Muscle of arm (tissue), 12 donors: Measurements from ENCODE around the gene RRP36. TPM values are rescaled to one million over a fixed set of nuclear protein-coding genes. Genes with fewer than 3 reads are reported as not detected.
"Not testable (repeated sequence)": the region's sequence is repeated elsewhere in the genome, so short reads cannot be mapped to it uniquely, and the experiment has no call there.

Experiments
- DNase-seq: peaks from one replicate; pipeline ENCODE4 v3.0.0-alpha.2; 2013
- polyA plus RNA-seq, 12 donors: library from polyadenylated mRNA; unstranded; fragments of 120-200 nt; gene quantifications; one replicate each; pipeline ENCODE4 v1.2.1, GENCODE V29; 2013; ENCODE audit not compliant: insufficient read length in 12 of 12

RRP36 gene
- polyA plus RNA-seq, 12 donors: 27.3 to 53.6 (median 47.8) TPM; not detected in 1

DNA sequence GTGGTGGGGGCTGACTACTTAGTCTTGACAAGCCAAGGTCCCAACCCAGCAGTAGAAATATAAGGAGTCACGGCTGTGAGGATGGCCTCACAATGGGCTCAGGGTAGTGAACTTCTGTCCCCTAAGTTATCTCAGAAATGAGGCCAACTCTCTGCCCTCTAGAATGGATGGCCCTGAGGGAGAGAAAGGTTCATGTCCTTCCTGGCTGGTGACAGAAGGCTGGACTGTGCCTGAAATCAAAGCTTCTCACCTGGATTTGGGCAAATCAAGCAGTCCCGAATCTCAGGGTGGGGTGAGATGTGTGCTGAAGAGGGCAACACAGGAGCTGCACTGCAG is 12.7 kb downstream of the RRP36 start:
- no peak for DNase-seq

DNA sequence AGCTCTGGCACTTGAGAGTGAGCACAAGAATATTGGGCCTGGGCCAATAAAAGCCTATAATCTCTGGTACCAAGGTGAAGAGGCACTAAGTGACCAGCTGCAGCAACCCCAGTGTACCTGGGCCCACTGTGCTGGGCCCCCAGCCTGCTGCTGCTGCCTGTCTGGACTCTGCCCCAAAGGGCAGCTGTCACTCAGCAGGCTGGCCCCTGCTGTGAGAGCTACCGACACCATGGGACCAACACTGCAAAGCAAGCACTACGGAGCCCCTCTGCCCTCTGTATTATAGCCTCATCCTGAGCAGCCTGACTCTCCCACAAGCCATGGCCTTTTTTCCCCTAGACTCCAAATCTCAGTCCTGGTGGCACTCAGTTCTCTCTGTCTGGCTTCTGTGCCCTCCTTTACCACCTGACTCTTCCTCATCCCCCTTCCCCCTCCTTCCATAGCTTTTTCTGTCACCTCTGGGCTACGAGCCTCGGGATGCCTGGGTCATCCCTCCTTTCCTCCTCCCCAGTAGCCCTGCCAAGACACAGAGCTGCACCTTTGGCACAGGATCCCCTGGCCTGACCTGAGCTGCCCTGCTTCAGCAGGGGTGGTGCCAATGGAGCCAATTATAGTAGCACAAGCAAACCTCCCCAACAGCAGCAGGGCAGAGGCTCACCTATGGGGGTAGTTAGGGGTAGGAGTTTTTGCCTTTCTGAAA is 14.2 kb downstream of the RRP36 start:
- no peak for DNase-seq

DNA sequence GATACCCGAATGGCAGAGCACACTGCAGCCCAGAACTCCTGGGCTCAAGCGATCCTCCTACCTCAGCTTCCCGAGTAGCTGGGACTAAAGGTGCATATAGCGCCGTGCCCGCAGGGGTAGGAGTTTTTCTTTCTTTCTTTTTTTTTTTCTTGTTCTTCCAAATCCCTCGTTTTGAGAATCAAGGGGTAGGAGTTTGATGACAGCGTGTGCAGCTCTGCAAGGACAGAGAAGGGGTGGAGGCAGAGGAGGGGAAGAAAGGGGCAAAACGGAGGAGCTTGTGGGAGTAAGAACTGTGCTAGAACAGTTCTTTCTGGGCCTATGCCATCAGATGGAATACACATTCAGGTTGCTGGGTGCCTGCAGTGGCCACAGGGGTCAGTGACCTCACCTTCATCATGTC is 15.3 kb downstream of the RRP36 start:
- no peak for DNase-seq

DNA sequence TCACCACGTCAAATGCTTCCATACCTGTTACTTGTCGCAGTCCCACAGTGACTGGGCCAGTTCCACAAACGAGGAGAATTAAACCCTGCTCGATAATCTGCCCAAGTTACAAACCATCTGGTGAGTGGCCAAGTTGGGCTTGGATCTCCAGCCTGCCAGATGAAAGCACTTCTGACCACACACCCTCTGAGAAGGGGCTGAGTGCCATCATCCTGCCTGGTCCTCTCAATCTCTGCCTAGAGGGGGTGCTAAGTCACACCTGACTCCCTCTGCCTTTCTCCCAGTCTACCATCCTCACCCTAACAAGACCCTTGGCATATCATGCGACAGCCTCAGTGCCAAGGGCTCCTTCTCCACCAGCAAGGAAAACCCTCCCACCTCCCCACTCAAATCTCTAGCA is 15.8 kb downstream of the RRP36 start:
- DNase-seq: no peak

DNA sequence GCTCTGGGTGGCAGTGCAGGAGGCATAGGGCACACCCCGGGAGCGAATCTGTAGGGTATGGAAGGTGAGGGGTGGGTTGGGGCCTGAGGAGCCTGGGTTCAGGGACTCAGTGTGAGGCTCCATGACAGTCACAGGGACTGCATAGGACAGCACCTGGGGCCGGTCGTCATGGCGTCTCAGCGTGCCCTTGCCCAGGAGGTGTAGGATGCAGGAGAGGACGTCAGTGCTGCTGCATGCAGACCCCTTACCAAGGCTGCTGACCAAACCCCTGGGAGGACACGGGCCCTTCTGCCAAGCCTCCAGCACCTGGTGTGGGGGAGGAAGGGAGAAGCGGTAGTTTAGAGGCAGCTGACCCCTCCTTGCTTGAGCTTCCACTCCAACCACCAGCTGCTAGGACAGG is 16.3 kb downstream of the RRP36 start:
- DNase-seq: no peak

DNA sequence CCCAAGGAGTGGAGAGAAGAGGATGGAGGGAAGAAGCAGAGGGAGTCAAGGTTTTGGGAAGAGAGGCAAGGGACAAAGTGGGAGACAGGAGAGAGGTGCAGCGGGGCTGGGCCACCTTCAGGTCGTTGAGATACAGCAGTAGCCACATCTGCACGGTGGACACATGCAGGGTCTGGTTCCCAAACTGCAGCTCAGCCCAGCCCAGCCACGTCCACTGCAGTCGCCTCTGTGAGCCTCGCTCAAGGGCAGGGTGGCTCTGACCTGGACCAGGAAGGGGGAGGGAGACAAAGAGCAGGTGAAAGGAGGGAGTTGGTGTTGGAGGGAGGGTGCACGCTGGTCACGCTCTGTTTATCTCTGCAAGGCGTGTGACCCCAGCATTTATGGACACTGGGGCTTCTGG is 17.3 kb downstream of the RRP36 start:
- no peak for DNase-seq

DNA sequence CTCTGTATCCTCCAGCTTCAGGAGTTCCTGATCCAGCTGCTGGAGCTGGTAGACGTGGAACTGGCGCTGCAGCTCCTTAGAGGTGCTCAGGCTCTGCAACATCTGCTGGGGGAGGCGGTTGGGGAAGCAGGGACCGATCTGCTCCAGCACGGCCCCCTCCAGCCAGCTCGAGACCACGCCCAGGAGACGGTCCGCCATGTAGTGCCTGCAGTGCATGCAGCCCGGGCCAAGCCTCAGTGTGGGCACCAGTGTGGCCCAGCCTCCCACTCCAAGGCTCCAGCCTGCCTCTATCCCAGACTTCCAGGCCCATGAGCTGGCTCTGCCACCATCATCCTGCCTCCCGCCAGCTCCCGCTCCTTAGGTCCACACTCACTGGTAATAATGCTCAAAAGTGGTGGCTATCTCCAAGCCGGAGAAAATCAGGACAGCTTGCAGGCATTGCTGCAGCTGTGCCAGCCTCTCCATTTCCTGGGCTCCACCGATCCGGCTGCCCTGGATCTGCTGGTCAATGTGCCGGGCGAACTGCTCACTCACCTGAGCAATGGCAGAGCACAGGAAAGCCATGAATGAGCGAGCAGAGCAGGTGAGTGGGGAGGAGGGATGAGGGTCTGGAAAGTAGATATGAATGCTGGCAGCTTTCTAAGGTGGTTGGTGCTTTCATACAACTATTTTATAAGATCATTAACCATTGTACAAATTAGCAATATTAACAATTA is 19.3 kb downstream of the RRP36 start:
- no peak for DNase-seq

DNA sequence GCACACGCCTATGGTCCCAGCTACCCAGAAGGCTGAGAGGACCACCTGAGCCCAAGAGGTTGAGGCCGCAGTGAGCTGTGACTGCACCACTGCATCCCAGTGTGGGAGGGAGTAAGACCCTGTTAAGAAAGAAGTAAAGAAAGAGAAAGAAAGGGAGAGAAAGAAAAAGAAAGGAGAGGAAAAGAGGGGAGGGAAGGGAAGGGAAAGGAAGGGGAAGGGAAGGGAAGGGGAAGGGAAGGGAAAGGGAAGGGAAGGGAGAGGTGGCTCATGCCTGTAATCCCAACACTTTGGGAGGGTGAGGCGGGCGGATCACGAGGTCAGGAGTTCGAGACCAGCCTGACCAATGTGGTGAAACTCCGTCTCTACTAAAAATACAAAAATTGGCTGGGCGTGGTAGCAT is 20.1 kb downstream of the RRP36 start:
- DNase-seq: not testable (repeated sequence)

DNA sequence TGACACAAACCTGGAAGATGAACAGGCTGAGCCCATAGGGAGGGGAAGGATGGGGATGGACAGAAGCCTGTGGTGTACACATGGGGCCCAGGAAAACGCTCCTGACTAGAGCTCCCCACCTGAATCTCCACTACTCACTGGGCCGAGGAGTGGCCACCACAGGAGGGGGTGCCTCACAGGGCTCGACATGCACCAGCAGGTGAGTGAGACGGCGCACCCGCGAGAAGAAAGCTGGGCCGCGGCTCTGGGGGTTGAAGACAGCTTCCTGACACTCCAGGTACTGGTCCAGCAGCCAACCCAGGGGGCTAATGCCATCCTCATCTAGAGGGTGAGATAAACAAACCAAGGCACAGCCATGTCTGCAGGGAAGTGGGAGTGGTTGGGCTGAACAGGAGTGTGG is 21.9 kb downstream of the RRP36 start:
- DNase-seq: no peak

DNA sequence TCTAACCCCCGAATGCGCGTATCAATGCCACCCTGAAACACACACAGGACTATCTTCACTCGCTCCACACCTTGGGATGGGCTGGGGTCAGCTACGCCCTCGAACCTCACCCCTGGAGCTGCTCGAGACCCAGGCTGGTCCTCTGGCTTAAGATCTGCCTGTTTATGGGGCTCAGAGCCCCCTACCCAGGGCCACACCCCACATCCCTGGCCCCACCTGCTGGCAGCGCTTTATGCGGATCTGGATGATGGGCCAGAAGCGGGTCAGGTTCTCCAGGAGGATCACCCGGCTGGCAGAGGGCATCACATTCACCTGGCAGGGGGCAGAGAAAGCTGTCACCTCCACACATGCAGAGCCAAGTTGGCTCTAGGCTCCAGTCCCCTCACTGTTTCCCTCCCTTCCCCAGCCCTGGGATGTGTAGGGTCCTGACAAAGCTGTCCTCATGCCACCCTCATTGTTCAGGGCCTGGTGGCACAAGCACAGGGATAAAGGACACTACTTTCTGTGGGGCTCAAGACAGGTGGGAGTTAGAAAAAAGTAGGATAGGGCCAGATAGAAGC is 24.0 kb downstream of the RRP36 start:
- no peak for DNase-seq

DNA sequence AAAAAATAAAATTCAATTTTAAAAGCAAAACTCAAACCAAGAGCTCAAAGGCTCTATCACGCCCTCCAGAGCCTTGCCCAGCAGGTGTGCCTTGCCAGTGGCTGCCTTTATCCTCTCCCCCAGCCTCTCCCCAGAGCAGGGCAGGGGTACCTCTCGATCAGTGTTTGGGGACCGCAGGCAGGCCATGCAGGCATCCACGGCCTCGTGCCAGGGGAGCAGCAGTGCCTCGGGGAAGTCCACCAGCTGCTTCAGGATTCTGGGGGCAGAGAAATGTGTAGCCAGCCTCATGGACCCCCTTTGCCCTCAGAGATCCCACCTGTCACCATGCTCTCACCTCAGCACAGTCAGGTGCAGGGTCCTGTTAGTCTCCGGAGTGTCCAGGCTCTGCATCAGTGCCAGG is 26.6 kb downstream of the RRP36 start:
- no peak for DNase-seq

DNA sequence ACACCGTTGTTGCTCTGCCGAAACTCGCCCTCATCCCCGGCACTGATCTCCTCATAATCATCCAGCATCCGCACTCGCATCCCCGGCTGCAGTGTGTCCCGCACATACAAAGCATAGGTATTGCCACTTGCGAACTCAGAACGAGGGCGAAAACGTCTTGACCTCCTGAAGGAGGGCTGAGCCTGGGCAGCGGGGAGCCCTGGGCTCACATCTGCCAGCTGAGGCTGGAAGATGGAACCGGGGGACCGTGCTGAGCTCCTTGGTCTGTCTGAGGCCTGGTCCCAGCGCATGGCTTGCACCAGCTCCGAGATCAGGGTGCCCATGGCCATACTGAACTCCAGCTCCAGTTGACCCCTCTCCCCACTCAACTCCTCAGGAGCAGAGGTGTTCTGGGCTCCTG is 29.6 kb downstream of the RRP36 start:
- DNase-seq: no peak

DNA sequence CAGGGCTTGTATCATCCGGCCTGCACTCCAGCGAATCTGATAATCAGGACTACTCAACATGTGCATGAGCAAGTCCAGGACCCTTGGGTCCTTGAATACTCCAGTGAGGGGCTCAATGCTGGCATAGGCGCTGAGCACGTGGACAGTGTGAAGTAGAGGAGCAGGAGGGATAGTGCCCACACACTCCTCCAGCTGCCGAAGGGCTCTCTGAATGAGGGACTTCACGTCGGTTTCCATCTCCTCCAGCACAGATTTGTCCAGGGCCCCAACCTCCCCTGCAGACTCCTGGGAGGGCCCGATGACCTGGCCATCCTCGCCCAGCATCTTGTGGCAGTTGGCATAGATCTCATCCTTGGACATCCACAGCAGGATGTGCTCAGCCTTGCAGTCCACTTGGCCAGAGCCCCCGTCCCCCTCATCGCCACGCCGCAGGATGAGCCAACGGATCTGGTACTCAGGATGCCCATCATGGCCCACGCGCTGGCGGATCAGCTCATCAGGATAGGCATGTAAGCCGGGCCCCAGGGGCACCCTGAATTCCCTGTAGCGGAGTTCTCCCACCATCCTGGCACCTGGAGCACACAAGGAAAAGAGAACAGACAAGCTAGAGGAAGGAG is 30.9 kb downstream of the RRP36 start:
- no peak for DNase-seq

DNA sequence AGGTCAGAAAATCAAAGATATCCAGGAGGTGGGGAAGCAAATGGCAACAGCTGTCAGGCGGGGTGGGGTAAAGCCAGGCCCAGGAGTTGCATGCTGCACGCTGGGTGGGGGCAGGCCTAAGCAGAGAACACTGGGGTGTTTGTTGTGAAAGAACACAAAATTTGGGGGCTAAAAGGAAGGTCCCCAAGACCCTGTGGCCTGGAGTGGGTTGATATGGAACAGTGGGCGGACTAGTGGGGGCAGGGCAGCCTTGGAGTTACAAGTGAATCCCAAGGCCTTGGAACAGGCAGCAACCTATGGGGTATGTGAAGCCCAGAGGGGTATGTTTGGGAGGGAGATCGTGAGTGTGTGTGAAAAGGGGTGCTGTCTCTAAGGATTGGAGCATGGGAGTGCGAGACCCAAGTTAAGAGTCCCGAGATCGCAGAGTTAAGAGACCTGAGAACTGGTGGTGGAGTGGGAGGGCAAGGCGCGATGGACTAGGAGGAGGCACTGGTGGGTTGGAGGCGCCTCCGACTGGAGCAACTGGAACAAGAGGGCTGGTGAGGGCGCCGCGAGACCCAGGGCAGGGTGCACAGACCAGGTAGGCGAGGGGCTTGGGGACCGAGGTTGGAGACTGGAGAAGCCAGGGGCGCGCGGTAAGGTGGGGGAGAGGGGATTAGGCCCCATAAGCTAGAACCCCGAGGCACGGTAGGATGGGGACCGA is 31.6 kb downstream of the RRP36 start:
- DNase-seq: peak; percentile 52

DNA sequence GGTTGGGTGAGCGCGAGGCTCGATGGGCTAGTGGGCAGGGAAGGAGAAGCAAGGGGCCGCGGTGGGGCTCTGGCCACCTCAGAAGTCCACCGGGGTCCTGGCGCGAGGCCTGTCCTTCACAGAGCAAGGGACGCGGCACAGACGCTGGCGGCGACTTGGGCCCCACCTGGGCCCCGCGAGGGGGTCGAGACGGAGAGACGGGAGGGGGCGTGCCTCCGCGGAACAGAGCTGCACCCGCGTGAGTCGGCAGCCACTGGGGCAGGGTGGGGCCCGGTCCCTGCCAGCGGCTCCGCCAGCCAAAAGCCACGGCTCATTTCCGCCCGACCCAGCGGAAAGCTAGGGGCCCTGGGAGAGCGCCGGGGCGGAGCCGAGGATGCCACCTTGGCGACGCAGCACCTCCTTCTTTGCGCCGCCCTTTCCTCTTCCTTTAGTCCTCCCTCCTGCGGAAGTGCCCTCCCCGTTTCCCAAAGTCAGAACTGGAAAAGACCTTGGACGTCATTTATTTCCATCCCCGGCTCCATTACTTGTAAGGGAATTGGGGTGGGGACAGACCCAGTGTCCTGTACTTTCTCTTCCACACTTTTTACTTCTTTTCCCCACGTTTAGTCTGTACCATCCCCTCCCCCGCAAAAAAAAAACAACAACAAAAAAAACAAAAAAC is 32.3 kb downstream of the RRP36 start, which contains the start of gene CUL7:
TSS of gene CUL7 (minus strand) at position 307 of the 661 bp plus-strand sequence. CDS start 1,063 bp downstream, outside the sequence.
- peak; percentile 96 for DNase-seq

DNA sequence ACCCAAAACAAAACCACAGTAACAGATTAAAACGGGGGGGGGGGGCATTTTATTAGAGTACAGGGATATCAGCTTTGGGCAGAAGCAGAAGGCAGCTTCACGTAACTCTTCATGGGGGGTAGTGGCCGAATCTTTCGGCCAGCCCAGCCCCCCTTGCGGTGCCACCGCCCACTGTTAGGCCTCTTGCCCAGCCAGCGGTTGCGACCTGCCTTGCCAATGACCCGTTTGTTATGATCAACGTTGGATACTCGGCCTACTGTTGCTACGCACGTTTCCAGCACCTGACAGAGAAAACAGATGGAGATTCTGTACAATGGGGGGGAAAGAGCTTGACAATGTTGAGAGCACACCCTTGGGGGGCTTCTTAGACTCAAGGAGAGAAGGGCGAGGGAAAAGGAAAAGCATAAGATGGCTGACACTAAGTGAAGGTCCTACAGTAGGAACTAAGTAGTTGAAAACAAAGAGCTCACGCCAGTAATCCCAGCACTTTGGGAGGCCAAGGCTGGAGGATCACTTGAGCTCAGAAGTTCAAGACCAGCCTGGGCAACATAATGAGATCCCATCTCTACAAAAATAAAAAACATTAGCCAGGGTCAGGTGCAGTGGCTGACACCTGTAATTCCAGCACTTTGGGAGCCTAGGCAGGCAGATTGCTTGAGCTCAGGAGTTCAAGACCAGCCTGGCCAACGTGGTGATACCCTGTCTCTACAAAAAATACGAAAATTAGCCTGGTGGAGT is 33.0 kb downstream of the RRP36 start:
- DNase-seq: no peak

DNA sequence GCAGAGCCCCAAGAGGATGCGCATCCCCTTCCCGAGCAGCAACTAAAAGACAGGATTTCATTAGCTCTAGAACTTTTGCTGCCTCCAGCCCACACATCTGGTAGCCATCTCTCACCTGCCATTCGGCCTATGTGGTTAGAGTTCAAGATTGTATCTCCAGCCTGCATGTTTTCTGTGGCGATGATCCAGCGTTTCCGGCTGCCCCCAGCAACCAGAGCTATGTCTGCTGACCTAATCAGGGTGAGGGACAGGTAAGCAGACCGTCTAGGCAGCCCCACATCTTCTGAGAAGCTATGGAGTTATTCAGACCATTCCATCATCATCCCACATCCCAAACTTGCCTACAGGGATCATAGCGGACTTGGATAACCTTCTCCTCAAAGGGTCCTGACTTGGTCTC is 34.5 kb downstream of the RRP36 start:
- no peak for DNase-seq

DNA sequence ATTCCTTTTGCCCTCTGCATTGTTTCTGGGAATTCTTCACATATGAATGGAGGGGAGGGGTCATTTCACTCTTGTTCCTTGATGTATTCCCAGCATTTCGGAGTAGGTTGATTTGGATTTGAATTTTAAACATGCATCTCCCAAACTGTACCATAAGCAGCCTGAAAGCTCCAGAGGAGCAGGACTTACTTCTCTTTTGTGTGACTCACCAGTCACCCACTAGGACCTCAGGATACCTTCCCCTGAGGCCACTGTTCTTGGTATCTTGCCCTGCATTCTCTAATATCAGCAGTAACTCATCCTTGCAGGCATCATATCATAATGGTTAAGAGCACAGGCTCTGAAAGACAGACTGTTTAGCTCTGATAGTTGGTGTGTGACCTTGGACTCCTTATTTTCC is 37.1 kb downstream of the RRP36 start:
- DNase-seq: no peak

DNA sequence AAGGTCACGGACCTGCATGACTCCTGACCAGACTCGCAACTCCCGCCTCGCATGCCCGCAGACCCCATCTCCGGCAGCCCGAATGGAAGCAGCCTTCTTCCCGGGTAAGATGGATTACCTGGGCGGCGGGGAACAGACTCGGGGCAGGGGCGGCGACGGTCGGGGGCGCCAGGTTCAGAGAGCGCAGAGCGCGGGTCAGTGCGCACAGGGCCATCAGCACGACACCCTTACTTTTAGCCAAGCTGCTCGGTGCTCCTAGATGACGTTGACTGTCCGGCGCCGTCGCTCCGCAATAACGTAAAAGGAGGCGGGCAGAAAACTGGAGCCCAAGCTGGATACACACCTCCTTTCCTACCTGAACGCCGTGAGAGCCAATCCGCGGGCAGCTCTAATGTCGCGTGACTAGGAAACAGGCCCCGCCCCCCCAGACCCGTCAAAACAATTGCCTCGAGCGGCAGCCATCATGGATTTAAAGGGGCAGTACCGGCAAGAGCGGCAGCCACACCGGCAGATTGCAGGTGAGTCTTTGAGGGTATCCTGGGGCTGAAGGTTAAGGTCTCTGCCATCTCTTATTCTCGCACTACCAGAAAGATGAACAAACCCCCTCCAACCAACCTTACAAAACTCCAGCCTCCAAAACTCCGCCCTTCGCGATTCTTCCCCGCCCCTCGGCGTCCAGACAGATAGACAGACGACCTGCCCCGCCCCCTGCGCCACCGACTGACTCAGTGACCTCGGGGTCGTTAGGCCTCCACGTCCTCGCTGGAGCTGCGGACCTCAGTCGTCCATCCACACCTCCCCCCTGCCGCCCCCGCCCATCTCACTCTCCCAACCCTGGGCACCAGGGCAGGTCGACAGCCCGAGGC is 38.0 kb downstream of the RRP36 start, which contains the start of the genes KLC4 and MRPL2:
TSS of gene KLC4 (plus strand) at position 464 of the 866 bp plus-strand sequence. CDS start 1,705 bp downstream, outside the sequence.
TSS of gene MRPL2 (minus strand) at position 267 of the 866 bp plus-strand sequence. CDS start at position 214, 53 bp downstream.
- peak; percentile 99 for DNase-seq
